GM23248 (cell line): ENCODE measurements around the gene DAZL.

Source experiments
- EZH2 ChIP-seq: fragments of 200-600 bp; sonication (generic); IDR thresholded peaks from 2 replicates; pipeline ENCODE4 v1.6.1; 2018; ENCODE audit warnings: antibody characterized with exemption, mild to moderate bottlenecking; ENCODE audit not compliant: insufficient read depth, poor library complexity, severe bottlenecking
- EZH2phosphoT487 ChIP-seq: fragments of 200-600 bp; sonication (generic); IDR thresholded peaks from 2 replicates; pipeline ENCODE4 v1.6.1; 2018; ENCODE audit warnings: antibody characterized with exemption, moderate library complexity, mild to moderate bottlenecking, low read depth; ENCODE audit not compliant: insufficient read depth

- TF ChIP-seq EZH2phosphoT487: no peak
- no peak for TF ChIP-seq EZH2
These were observed 4.3 kb downstream of the DAZL start for GRCh38 chr3:16600780-16601536.
